ENCODE results near the gene RBM4B. TPM values are rescaled to one million over a fixed set of nuclear protein-coding genes. Genes with fewer than 3 reads are reported as not detected.

Gene RBM4B
- total and polyA plus RNA-seq, 2 of the 13 experiments (the other 11 are each of a cell fraction or from before 2014, with no cell fraction given), result 25.8 to 32.4 TPM

- TF ChIP-seq SKIL (CRISPR knock-in tag; IDR thresholded peaks at IDR 0.05; ENCODE audit: borderline replicate concordance) (no peak), IRF9 (CRISPR knock-in tag; IDR thresholded peaks at IDR 0.05; ENCODE audit: borderline replicate concordance) (peak; percentile 74; the same call in 1 of the 2 replicates), HMGXB3 (CRISPR knock-in tag; IDR thresholded peaks at IDR 0.05; ENCODE audit: borderline replicate concordance) (peak; percentile 79), ZNF441 (CRISPR knock-in tag; IDR thresholded peaks at IDR 0.05; ENCODE audit: borderline replicate concordance) (no peak; the same call in 1 of the 2 replicates), ZKSCAN8 (CRISPR knock-in tag; IDR thresholded peaks at IDR 0.05; ENCODE audit: borderline replicate concordance) (peak; percentile 19; the same call in 1 of the 2 replicates), KDM2A (CRISPR knock-in tag; IDR thresholded peaks at IDR 0.05; ENCODE audit: borderline replicate concordance, low read depth) (peak; percentile 100), NCOA2 (CRISPR knock-in tag; IDR thresholded peaks at IDR 0.05) (peak; percentile 8; the same call in 1 of the 2 replicates), CHCHD3 (CRISPR knock-in tag; IDR thresholded peaks at IDR 0.05) (0 out of 2 replicates have a peak, but pooled peaks have one; percentile 32), ZNF710 (CRISPR knock-in tag; IDR thresholded peaks at IDR 0.05; ENCODE audit: borderline replicate concordance) (peak; percentile 29; the same call in 1 of the 2 replicates), NFAT5 (CRISPR knock-in tag; IDR thresholded peaks at IDR 0.05) (no peak), KMT2B (CRISPR knock-in tag; IDR thresholded peaks at IDR 0.05) (peak; percentile 67)
Measured at GRCh38 chr11:66638177-66639065, 39.3 kb downstream of the RBM4B start, which contains the start of gene RBM4 (continued).

All from HepG2 (cell line).